Measurements from ENCODE around the gene OASL.

DNA sequence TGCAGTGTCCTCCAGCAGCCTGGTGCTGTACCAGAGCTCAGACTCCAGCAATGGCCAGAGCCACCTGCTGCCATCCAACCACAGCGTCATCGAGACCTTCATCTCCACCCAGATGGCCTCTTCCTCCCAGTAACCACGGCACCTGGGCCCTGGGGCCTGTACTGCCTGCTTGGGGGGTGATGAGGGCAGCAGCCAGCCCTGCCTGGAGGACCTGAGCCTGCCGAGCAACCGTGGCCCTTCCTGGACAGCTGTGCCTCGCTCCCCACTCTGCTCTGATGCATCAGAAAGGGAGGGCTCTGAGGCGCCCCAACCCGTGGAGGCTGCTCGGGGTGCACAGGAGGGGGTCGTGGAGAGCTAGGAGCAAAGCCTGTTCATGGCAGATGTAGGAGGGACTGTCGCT, 38.0 kb downstream of the OASL start:
- TF ChIP-seq POLR2AphosphoS5 (IDR thresholded peaks at IDR 0.05; ENCODE audit: borderline replicate concordance, low read depth, low read length) = no peak
- TF ChIP-seq EZH2 (IDR thresholded peaks at IDR 0.05) = no peak
- no peak for TF ChIP-seq FOXP2 (optimal IDR thresholded peaks at IDR 0.05; ENCODE audit: control extremely low read depth, extremely low read length, insufficient read depth)
